NCI-H446 treated with DMSO at 0.1 percent for 48 hours (cell line): ENCODE data around the gene FXYD3.
"Not testable (repeated sequence)": the region's sequence is repeated elsewhere in the genome, so short reads cannot be mapped to it uniquely, and the experiment has no call there.

Experiments used
- DNase-seq: peaks from one replicate; lab custom pipeline; 2025; lab: John Stamatoyannopoulos, UW

The FXYD3 gene

GRCh38 chr19:35086455-35086854 is 29.2 kb upstream of the FXYD3 start:
- DNase-seq: no peak

- no peak for DNase-seq
Observed at GRCh38 chr19:35087393-35087792, 28.2 kb upstream of the FXYD3 start.

- DNase-seq: no peak
Observed at GRCh38 chr19:35088131-35088913, 27.3 kb upstream of the FXYD3 start.

GRCh38 chr19:35089554-35089953 is 26.1 kb upstream of the FXYD3 start:
- DNase-seq: no peak

- no peak for DNase-seq
Observed at GRCh38 chr19:35090160-35090505, 25.5 kb upstream of the FXYD3 start.

- no peak for DNase-seq
Observed at GRCh38 chr19:35090506-35091214, 25.0 kb upstream of the FXYD3 start.

- no peak for DNase-seq
Observed at GRCh38 chr19:35093430-35093829, 22.2 kb upstream of the FXYD3 start.

GRCh38 chr19:35093941-35094647 is 21.5 kb upstream of the FXYD3 start:
- no peak for DNase-seq

GRCh38 chr19:35094656-35095055 is 21.0 kb upstream of the FXYD3 start:
- no peak for DNase-seq

GRCh38 chr19:35095667-35096368 is 19.8 kb upstream of the FXYD3 start:
- DNase-seq: no peak

- no peak for DNase-seq
Observed at GRCh38 chr19:35098413-35099049, 17.1 kb upstream of the FXYD3 start.

GRCh38 chr19:35099155-35099896 is 16.3 kb upstream of the FXYD3 start:
- DNase-seq: no peak

- DNase-seq: no peak
Observed at GRCh38 chr19:35099897-35100275, 15.7 kb upstream of the FXYD3 start.

GRCh38 chr19:35100588-35101533 is 14.8 kb upstream of the FXYD3 start:
- no peak for DNase-seq

- not testable (repeated sequence) for DNase-seq
Observed at GRCh38 chr19:35101949-35102348, 13.7 kb upstream of the FXYD3 start.

- not testable (repeated sequence) for DNase-seq
Observed at GRCh38 chr19:35103614-35104013, 12.0 kb upstream of the FXYD3 start.

GRCh38 chr19:35104361-35104760 is 11.3 kb upstream of the FXYD3 start:
- no peak for DNase-seq

GRCh38 chr19:35105047-35105410 is 10.6 kb upstream of the FXYD3 start:
- no peak for DNase-seq

GRCh38 chr19:35105411-35106290 is 10.0 kb upstream of the FXYD3 start:
- DNase-seq: no peak
